K562 treated with DMSO at 1 percent for 24 hours (cell line): ENCODE data around the gene PHKG2. TPM values are rescaled to one million over a fixed set of nuclear protein-coding genes. Genes with fewer than 3 reads are reported as not detected.

Experiments used
- total RNA-seq: library from RNA; unstranded; fragments of 300-600 nt; gene quantifications from 2 replicates; pipeline ENCODE4 v1.2.3, GENCODE V29; 2022; ENCODE audit warnings: low read depth; ENCODE audit not compliant: insufficient read depth

Gene PHKG2
- 50.6 and 51.7 TPM in 2 replicates for total RNA-seq

GRCh38 chr16:30747799-30748633 is at the start of gene PHKG2:
TSS of gene PHKG2 (plus strand) at chr16:30748425. CDS start at chr16:30748821, 396 bp downstream.

DNA sequence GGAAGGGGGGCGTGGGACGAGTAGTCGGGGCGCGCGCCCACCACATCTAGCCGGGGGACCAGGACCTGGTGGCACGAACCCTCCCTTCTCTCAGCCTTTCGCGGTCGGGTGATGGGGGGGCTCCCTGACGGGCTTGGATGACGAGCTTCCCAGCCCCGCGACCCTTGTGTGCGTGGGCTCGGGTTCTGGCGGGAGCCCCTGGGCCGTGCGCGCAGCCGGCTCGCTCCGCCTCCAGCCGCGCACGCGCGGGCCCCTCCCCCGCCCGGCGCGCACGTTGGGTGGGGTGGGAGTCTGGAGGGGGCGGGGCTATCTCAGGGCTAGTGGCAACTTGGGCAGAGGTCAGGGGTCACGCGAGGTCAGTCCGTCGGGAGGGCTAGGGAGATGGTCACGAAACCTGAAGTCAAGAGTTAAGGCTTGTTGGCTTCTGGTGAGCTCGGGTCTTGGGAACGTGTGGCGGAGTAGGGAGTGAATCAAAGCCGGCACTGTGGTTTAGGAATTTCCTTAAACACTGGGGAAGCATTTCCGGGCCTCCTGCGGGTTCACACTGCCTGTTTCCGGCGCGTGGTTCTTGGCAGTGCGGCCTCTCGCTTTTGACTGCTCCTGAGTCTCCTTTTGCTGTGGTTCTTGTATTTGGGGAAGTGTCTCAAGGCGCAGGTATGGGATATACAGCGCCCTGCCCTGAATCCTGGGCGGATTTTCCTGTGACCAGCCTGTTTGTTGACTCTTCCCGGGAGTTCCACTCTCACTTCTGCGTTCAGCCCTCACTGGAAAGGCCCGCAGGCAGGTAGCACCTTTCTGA is 49.2 kb upstream of the PHKG2 start, which contains the start of gene SRCAP:
Gene SRCAP, plus strand, starts transcription at position 356 of the 799 bp plus-strand sequence. CDS start 1,654 bp downstream, outside the sequence.

DNA sequence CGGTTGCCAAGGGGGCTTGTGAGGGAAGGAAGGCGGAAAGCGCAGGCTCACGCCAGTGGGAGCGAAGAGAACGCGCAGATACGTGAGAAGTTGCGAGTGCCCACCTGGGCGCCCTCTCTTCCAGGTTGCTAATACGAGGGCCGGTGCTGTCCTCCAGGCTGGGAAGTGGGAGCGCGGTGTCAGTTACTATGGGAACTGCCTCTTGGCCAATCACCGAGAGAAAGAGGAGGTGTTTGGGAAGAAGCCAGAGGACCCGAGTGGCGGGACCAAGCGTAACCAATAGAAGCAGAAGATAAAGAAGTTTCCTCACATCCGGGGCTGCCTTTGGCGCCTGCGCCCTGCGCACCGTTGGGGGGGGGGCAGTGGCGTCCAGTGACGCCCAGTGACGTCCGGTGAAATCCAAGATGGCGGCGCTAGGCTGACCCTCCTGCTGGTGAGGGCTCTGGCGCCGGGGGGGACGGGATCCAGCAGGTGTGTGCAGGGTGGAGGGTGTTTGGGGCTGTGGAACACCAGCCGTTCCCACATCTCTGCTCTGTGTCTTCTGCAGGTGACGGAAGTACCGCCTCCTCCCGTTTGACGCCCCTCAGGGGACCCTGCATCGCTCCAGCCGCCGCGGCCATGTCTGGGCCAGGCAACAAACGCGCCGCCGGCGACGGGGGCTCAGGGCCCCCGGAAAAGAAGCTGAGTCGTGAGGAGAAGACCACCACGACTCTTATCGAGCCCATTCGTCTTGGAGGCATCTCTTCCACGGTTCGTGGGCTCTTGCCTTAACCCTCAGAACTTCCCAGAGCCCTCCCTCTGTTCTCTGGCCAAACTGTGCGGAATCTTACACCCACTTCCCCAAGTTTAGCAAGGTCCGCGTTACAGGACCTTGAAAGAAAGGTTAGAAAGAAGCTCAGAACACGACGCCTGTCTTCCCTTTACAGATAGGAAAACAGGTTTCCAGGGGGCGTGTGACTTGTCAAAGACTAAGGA is 14.0 kb downstream of the PHKG2 start, which contains the start of the genes CFAP119 and RNF40:
Gene CFAP119, minus strand, starts transcription at position 135 of the 975 bp plus-strand sequence. CDS start 314 bp downstream, outside the sequence.
Gene RNF40, plus strand, starts transcription at position 395 of the 975 bp plus-strand sequence. Its CDS starts 224 bp downstream, at position 619.

GRCh38 chr16:30786936-30787612 is 38.8 kb downstream of the PHKG2 start, which contains the start of gene ZNF629:
TSS of gene ZNF629 (minus strand) at chr16:30787205. CDS start at chr16:30784482, 2,723 bp downstream.

Other genes with a start within 250 kb of the PHKG2 start
- 79.0 and 80.1 TPM in 2 replicates for gene ZNF768, start 221.9 kb upstream of the PHKG2 start, total RNA-seq
- gene ZNF747, start 213.6 kb upstream of the PHKG2 start, total RNA-seq, result 4.0 and 5.9 TPM in 2 replicates
- gene ZNF764, start 190.1 kb upstream of the PHKG2 start, total RNA-seq, result 11.6 and 14.7 TPM in 2 replicates
- 11.1 and 12.9 TPM in 2 replicates for gene ZNF688, start 176.7 kb upstream of the PHKG2 start, total RNA-seq
- 4.4 and 5.6 TPM in 2 replicates for gene ZNF785, start 162.7 kb upstream of the PHKG2 start, total RNA-seq
- 12.7 and 15.4 TPM in 2 replicates for gene ZNF689, start 138.0 kb upstream of the PHKG2 start, total RNA-seq
- 66.5 and 87.0 TPM in 2 replicates for gene PRR14, start 97.5 kb upstream of the PHKG2 start, total RNA-seq
- 64.4 and 71.6 TPM in 2 replicates for gene FBRS, start 90.0 kb upstream of the PHKG2 start, total RNA-seq
- gene SRCAP, start 49.3 kb upstream of the PHKG2 start, total RNA-seq, result 30.5 and 36.6 TPM in 2 replicates
- gene CFAP119, start 13.6 kb downstream of the PHKG2 start, total RNA-seq, result 12.9 and 15.0 TPM in 2 replicates
- gene RNF40, start 13.9 kb downstream of the PHKG2 start, total RNA-seq, result 95.9 and 110 TPM in 2 replicates
- 16.4 and 17.8 TPM in 2 replicates for gene ZNF629, start 38.8 kb downstream of the PHKG2 start, total RNA-seq
- gene BCL7C, start 145.7 kb downstream of the PHKG2 start, total RNA-seq, result 39.7 and 39.8 TPM in 2 replicates
- gene CTF1, start 148.2 kb downstream of the PHKG2 start, total RNA-seq, result 3.7 and 4.2 TPM in 2 replicates
- gene FBXL19, start 175.1 kb downstream of the PHKG2 start, total RNA-seq, result 30.5 TPM in 2 replicates
- gene ORAI3, start 200.6 kb downstream of the PHKG2 start, total RNA-seq, result 86.5 and 97.3 TPM in 2 replicates
- 21.2 and 22.6 TPM in 2 replicates for gene SETD1A, start 209.3 kb downstream of the PHKG2 start, total RNA-seq
- gene HSD3B7, start 236.8 kb downstream of the PHKG2 start, total RNA-seq, result 41.6 and 42.7 TPM in 2 replicates